MM.1S (cell line): ENCODE data around the gene QRFPR.

Experiments used
- DNase-seq: peaks from one replicate; pipeline ENCODE4 v3.0.0-alpha.2; 2015
- H2AFZ ChIP-seq: fragments of 300-600 bp; sonication (generic); 2 replicates; pipeline ENCODE4 v1.6.0; 2016; ENCODE audit warnings: antibody characterized with exemption, low read length
- H3F3A ChIP-seq: fragments of 300-600 bp; sonication (generic); 2 replicates; pipeline ENCODE4 v1.6.1; 2016; ENCODE audit warnings: mild to moderate bottlenecking, antibody characterized with exemption, low read length, moderate library complexity, mixed read lengths; ENCODE audit not compliant: insufficient read depth
- H3K27ac ChIP-seq: fragments of 300-600 bp; sonication (generic); 2 replicates; pipeline ENCODE4 v1.5.1; 2016; ENCODE audit warnings: mild to moderate bottlenecking, low read length
- H3K27me3 ChIP-seq: fragments of 300-600 bp; sonication (generic); replicated peaks from 2 replicates; pipeline ENCODE4 v1.6.0; 2016; ENCODE audit warnings: low read length; ENCODE audit not compliant: insufficient read depth
- H3K36me3 ChIP-seq: fragments of 300-600 bp; sonication (generic); replicated peaks from 2 replicates; pipeline ENCODE4 v1.6.1; 2016; ENCODE audit warnings: mild to moderate bottlenecking, low read length, mixed read lengths; ENCODE audit not compliant: insufficient read depth
- H3K4me1 ChIP-seq: fragments of 300-600 bp; sonication (generic); 2 replicates; pipeline ENCODE4 v1.6.1; 2016; ENCODE audit warnings: low read length, mixed read lengths
- H3K4me2 ChIP-seq: fragments of 300-600 bp; sonication (generic); 2 replicates; pipeline ENCODE4 v1.6.0; 2016; ENCODE audit warnings: low read depth, low read length
- H3K4me3 ChIP-seq: fragments of 300-600 bp; sonication (generic); 2 replicates; pipeline ENCODE4 v1.5.1; 2016; ENCODE audit warnings: low read length, mixed read lengths
- H3K79me2 ChIP-seq: fragments of 300-600 bp; sonication (generic); 2 replicates; pipeline ENCODE4 v1.6.1; 2016; ENCODE audit warnings: mixed run types, low read length, mixed read lengths
- H3K9ac ChIP-seq: fragments of 300-600 bp; sonication (generic); 2 replicates; pipeline ENCODE4 v1.6.1; 2016; ENCODE audit warnings: low read length, mixed read lengths
- H3K9me2 ChIP-seq: fragments of 300-600 bp; sonication (generic); replicated peaks from 2 replicates; pipeline ENCODE4 v1.6.1; 2016; ENCODE audit warnings: mild to moderate bottlenecking, low read length, mixed read lengths; ENCODE audit not compliant: insufficient read depth
- H3K9me3 ChIP-seq: fragments of 300-600 bp; sonication (generic); replicated peaks from 2 replicates; pipeline ENCODE4 v1.6.1; 2016; ENCODE audit warnings: mild to moderate bottlenecking, low read length, mixed read lengths; ENCODE audit not compliant: insufficient read depth
- H4K20me1 ChIP-seq: fragments of 300-600 bp; sonication (generic); 2 replicates; pipeline ENCODE4 v1.6.1; 2016; ENCODE audit warnings: mild to moderate bottlenecking, low read length, moderate library complexity, mixed read lengths; ENCODE audit not compliant: insufficient read depth
- CTCF ChIP-seq: fragments of 300-600 bp; sonication (generic); IDR thresholded peaks from 2 replicates; pipeline ENCODE4 v1.5.1; 2016; ENCODE audit warnings: antibody characterized with exemption, low read length, mixed read lengths
- EZH2 ChIP-seq: fragments of 300-600 bp; sonication (generic); optimal IDR thresholded peaks from 2 replicates; pipeline ENCODE3; 2017; ENCODE audit warnings: low read depth, mild to moderate bottlenecking, antibody characterized with exemption, low read length, mixed read lengths
- EZH2phosphoT487 ChIP-seq: fragments of 300-600 bp; sonication (generic); IDR thresholded peaks from 2 replicates; pipeline ENCODE4 v1.6.1; 2018; ENCODE audit warnings: antibody characterized with exemption, low read length

Gene QRFPR

GRCh38 chr4:121370729-121371325 is 10.0 kb downstream of the QRFPR start:
- Histone ChIP-seq H3K9ac (no peak overlapping the region), H3K4me3 (no peak overlapping the region), H3K79me2 (no peaks in the 10 kb centered on the region), H3K27me3 (no peaks in the 10 kb centered on the region), H3K9me2 (no peaks in the 10 kb centered on the region), H4K20me1 (no peaks in the 10 kb centered on the region), H3K4me1 (no peaks in the 10 kb centered on the region), H3K4me2 (no peak overlapping the region), H3K36me3 (no peaks in the 10 kb centered on the region), H3F3A (no peaks in the 10 kb centered on the region), H2AFZ (no peak overlapping the region), H3K9me3 (no peaks in the 10 kb centered on the region), H3K27ac (no peak overlapping the region)
- peak; percentile 65 for TF ChIP-seq CTCF
- TF ChIP-seq EZH2phosphoT487: no peak
- peak; percentile 33 for DNase-seq

GRCh38 chr4:121360495-121360894 is 20.3 kb downstream of the QRFPR start:
- no peak for TF ChIP-seq EZH2phosphoT487
- no peaks in the 10 kb centered on the region for H3K79me2 ChIP-seq
- no peaks in the 10 kb centered on the region for H3K36me3 ChIP-seq
- no peaks in the 10 kb centered on the region for H3K4me1 ChIP-seq
- no peak overlapping the region for H3K9ac ChIP-seq
- no peak overlapping the region for H2AFZ ChIP-seq
- no peaks in the 10 kb centered on the region for H3F3A ChIP-seq
- no peaks in the 10 kb centered on the region for H3K27me3 ChIP-seq
- no peak for DNase-seq
- H3K4me3 ChIP-seq: no peak overlapping the region
- no peaks in the 10 kb centered on the region for H3K9me3 ChIP-seq
- H3K27ac ChIP-seq: no peak overlapping the region
- no peaks in the 10 kb centered on the region for H4K20me1 ChIP-seq
- no peak overlapping the region for H3K4me2 ChIP-seq
- H3K9me2 ChIP-seq: no peaks in the 10 kb centered on the region

GRCh38 chr4:121358473-121358872 is 22.3 kb downstream of the QRFPR start:
- Histone ChIP-seq H3K9me2 (no peaks in the 10 kb centered on the region), H3K27me3 (no peaks in the 10 kb centered on the region), H3K9me3 (no peaks in the 10 kb centered on the region), H3K27ac (no peak overlapping the region), H3K36me3 (no peaks in the 10 kb centered on the region), H2AFZ (no peak overlapping the region), H3K9ac (no peak overlapping the region), H3K79me2 (no peaks in the 10 kb centered on the region), H3F3A (no peaks in the 10 kb centered on the region), H3K4me1 (no peaks in the 10 kb centered on the region), H3K4me2 (no peak overlapping the region), H3K4me3 (no peak overlapping the region), H4K20me1 (no peaks in the 10 kb centered on the region)
- no peak for DNase-seq
- TF ChIP-seq EZH2phosphoT487 (no peak), EZH2 (no peak), CTCF (no peak)

GRCh38 chr4:121353213-121353612 is 27.6 kb downstream of the QRFPR start:
- Histone ChIP-seq H3K9me2 (no peaks in the 10 kb centered on the region), H3K27me3 (no peaks in the 10 kb centered on the region), H3K79me2 (no peaks in the 10 kb centered on the region), H3K4me2 (no peak overlapping the region), H2AFZ (no peak overlapping the region), H3K9ac (no peak overlapping the region), H3K27ac (no peak overlapping the region), H3K4me3 (no peak overlapping the region), H3F3A (no peaks in the 10 kb centered on the region), H3K4me1 (no peaks in the 10 kb centered on the region), H3K36me3 (no peaks in the 10 kb centered on the region), H4K20me1 (no peaks in the 10 kb centered on the region), H3K9me3 (no peaks in the 10 kb centered on the region)
- no peak for TF ChIP-seq EZH2
- no peak for DNase-seq
